Coronary artery (tissue), 2 donors: ENCODE results near the gene MCRIP2.

ENCODE experiments used
- DNase-seq: peaks from one replicate; pipeline ENCODE4 v3.0.0-alpha.2; 2017; ENCODE audit warnings: low spot score
- H3K27ac ChIP-seq, 2 donors: fragments of 200-600 bp; sonication (generic); one replicate each; pipeline ENCODE4 v1.5.1; 2016 to 2019
- H3K4me3 ChIP-seq: fragments of 200-600 bp; sonication (generic); 2 replicates; pipeline ENCODE4 v1.5.1; 2016; ENCODE audit warnings: mild to moderate bottlenecking, moderate library complexity
- CTCF ChIP-seq: fragments of 200-600 bp; sonication (generic); IDR thresholded peaks from one replicate; pipeline ENCODE4 v1.5.1; 2019; ENCODE audit warnings: antibody characterized with exemption

The MCRIP2 gene

GRCh38 chr16:676565-676902 is 34.9 kb downstream of the MCRIP2 start:
- no peak for TF ChIP-seq CTCF
- Histone ChIP-seq H3K4me3 (no peak overlapping the region), H3K27ac (peak overlapping the region in 1 of 2 donors; percentile 16)
- DNase-seq = no peak

- TF ChIP-seq CTCF = no peak
- no peak for DNase-seq
- no peak overlapping the region for H3K27ac ChIP-seq
- H3K4me3 ChIP-seq = no peak overlapping the region
These were observed 35.3 kb downstream of the MCRIP2 start for GRCh38 chr16:676913-677312.

- no peak overlapping the region for H3K4me3 ChIP-seq
- DNase-seq = no peak
- no peak for TF ChIP-seq CTCF
- H3K27ac ChIP-seq = no peak overlapping the region
These were observed 35.9 kb downstream of the MCRIP2 start for GRCh38 chr16:677316-678190.

- Histone ChIP-seq H3K4me3 (no peak overlapping the region), H3K27ac (no peak overlapping the region)
- no peak for DNase-seq
- TF ChIP-seq CTCF = no peak
These were observed 36.7 kb downstream of the MCRIP2 start for GRCh38 chr16:678209-678857.

- TF ChIP-seq CTCF = no peak
- Histone ChIP-seq H3K4me3 (peak overlapping the region; percentile 97), H3K27ac (peak overlapping the region; percentile 49 to 98)
- no peak for DNase-seq
These were observed 37.5 kb downstream of the MCRIP2 start for GRCh38 chr16:678858-679813.

GRCh38 chr16:679814-680624 is 38.4 kb downstream of the MCRIP2 start, which contains the start of gene STUB1:
Gene STUB1 (plus strand): TSS chr16:680410. CDS start chr16:680526, 116 bp downstream.
- peak within 1 kb of the TSS; percentile 73 to 98 for H3K27ac ChIP-seq
- DNase-seq = peak; percentile 91
- peak within 1 kb of the TSS; percentile 97 for H3K4me3 ChIP-seq
- TF ChIP-seq CTCF = no peak
